Measurements from ENCODE around the gene AMOTL2.

AMOTL2 gene

DNA sequence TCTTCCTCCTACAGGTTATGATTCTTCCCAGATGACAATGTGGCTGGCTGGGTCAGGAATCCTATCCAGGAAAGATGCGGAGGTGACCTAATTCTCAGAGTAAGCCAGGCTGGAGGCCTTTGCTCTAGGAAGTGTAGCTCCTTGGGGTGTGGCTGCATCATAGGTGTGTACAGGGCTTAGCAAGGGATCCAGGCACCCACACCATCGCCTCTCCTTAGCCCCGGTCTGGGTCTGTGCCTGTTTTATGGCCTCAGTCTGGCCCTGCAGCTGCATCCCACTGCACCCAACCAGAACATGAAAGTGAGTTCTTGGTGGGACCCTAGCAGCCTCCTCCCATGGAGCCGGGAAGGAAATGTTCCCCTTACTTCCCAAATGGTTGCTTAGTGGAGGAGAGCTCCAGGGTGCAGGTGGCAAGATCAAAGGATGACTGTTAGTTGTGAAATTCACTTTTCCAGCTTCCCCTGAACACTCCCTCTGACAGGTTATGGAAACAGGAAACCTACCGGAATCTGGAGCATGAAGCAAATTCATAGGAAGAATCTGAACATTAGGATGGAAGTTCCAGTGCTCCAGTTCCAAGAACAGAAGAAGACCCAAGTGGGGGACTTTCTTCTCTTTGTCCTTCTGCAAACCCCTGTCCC lies 2.7 kb upstream of the AMOTL2 start:
- Histone ChIP-seq H3F3A (ENCODE audit: control insufficient read depth, insufficient read depth) (no peaks in the 10 kb centered on the region), H3K27ac (ENCODE audit: low read depth, low read length) (no peak overlapping the region), H3K79me2 (ENCODE audit: control insufficient read depth, low read length) (no peaks in the 10 kb centered on the region), H3K36me3 (ENCODE audit: control insufficient read depth, low read length) (no peaks in the 10 kb centered on the region), H3K4me3 (ENCODE audit: low read length) (no peak overlapping the region), H3K9me3 (ENCODE audit: control insufficient read depth, insufficient read depth, low read length) (no peaks in the 10 kb centered on the region), H3K4me1 (ENCODE audit: control insufficient read depth, low read length) (no peaks in the 10 kb centered on the region), H4K20me1 (ENCODE audit: control insufficient read depth, insufficient read depth, low read depth, low read length) (no peaks in the 10 kb centered on the region), H3K9me2 (replicated peaks; ENCODE audit: control insufficient read depth, low read length) (no peaks in the 10 kb centered on the region), H3K4me2 (ENCODE audit: low read length) (no peak overlapping the region), H3K27me3 (ENCODE audit: control insufficient read depth, low read length) (peaks cover 19% of the 10 kb centered on the region)
- TF ChIP-seq, protein P1, sequence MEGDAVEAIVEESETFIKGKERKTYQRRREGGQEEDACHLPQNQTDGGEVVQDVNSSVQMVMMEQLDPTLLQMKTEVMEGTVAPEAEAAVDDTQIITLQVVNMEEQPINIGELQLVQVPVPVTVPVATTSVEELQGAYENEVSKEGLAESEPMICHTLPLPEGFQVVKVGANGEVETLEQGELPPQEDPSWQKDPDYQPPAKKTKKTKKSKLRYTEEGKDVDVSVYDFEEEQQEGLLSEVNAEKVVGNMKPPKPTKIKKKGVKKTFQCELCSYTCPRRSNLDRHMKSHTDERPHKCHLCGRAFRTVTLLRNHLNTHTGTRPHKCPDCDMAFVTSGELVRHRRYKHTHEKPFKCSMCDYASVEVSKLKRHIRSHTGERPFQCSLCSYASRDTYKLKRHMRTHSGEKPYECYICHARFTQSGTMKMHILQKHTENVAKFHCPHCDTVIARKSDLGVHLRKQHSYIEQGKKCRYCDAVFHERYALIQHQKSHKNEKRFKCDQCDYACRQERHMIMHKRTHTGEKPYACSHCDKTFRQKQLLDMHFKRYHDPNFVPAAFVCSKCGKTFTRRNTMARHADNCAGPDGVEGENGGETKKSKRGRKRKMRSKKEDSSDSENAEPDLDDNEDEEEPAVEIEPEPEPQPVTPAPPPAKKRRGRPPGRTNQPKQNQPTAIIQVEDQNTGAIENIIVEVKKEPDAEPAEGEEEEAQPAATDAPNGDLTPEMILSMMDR (IDR thresholded peaks at IDR 0.05; ENCODE audit: low read depth, low read length, poor library complexity, severe bottlenecking): no peak
- no peak for TF ChIP-seq EZH2phosphoT487 (IDR thresholded peaks at IDR 0.05; ENCODE audit: borderline replicate concordance, low read length)

- Histone ChIP-seq H3K79me2 (ENCODE audit: control insufficient read depth, low read length) (no peaks in the 10 kb centered on the region), H3K27ac (ENCODE audit: low read depth, low read length) (no peak overlapping the region), H3K4me2 (ENCODE audit: low read length) (no peak overlapping the region), H3F3A (ENCODE audit: control insufficient read depth, insufficient read depth) (no peaks in the 10 kb centered on the region), H3K9me3 (ENCODE audit: control insufficient read depth, insufficient read depth, low read length) (no peaks in the 10 kb centered on the region), H4K20me1 (ENCODE audit: control insufficient read depth, insufficient read depth, low read depth, low read length) (no peaks in the 10 kb centered on the region), H3K4me3 (ENCODE audit: low read length) (no peak overlapping the region), H3K4me1 (ENCODE audit: control insufficient read depth, low read length) (no peaks in the 10 kb centered on the region), H3K27me3 (ENCODE audit: control insufficient read depth, low read length) (peaks cover 18% of the 10 kb centered on the region), H3K36me3 (ENCODE audit: control insufficient read depth, low read length) (no peaks in the 10 kb centered on the region), H3K9me2 (replicated peaks; ENCODE audit: control insufficient read depth, low read length) (no peaks in the 10 kb centered on the region)
- TF ChIP-seq, protein P1 (IDR thresholded peaks at IDR 0.05; ENCODE audit: low read depth, low read length, poor library complexity, severe bottlenecking): no peak
- TF ChIP-seq EZH2phosphoT487 (IDR thresholded peaks at IDR 0.05; ENCODE audit: borderline replicate concordance, low read length): no peak
Measured at GRCh38 chr3:134376385-134376765, 2.1 kb upstream of the AMOTL2 start.

- Histone ChIP-seq H4K20me1 (ENCODE audit: control insufficient read depth, insufficient read depth, low read depth, low read length) (no peaks in the 10 kb centered on the region), H3K79me2 (ENCODE audit: control insufficient read depth, low read length) (no peaks in the 10 kb centered on the region), H3K4me2 (ENCODE audit: low read length) (no peak overlapping the region), H3K4me3 (ENCODE audit: low read length) (no peak overlapping the region), H3K27me3 (ENCODE audit: control insufficient read depth, low read length) (0 out of 2 replicates have a peak, but pooled peaks cover 14% of the 10 kb centered on the region), H3K27ac (ENCODE audit: low read depth, low read length) (no peak overlapping the region), H3K9me2 (replicated peaks; ENCODE audit: control insufficient read depth, low read length) (no peaks in the 10 kb centered on the region), H3K36me3 (ENCODE audit: control insufficient read depth, low read length) (no peaks in the 10 kb centered on the region), H3K9me3 (ENCODE audit: control insufficient read depth, insufficient read depth, low read length) (no peaks in the 10 kb centered on the region), H3F3A (ENCODE audit: control insufficient read depth, insufficient read depth) (no peaks in the 10 kb centered on the region), H3K4me1 (ENCODE audit: control insufficient read depth, low read length) (no peaks in the 10 kb centered on the region)
- no peak for TF ChIP-seq EZH2phosphoT487 (IDR thresholded peaks at IDR 0.05; ENCODE audit: borderline replicate concordance, low read length)
- TF ChIP-seq, protein P1 (IDR thresholded peaks at IDR 0.05; ENCODE audit: low read depth, low read length, poor library complexity, severe bottlenecking): no peak
Measured at GRCh38 chr3:134375582-134376384, 1.5 kb upstream of the AMOTL2 start.

Data from DOHH2 (cell line).